Thyroid gland (tissue), 4 donors: ENCODE data around the gene FOXRED2.

Source experiments
- POLR2A ChIP-seq, 2 donors: fragments of 450-650 bp; IDR thresholded peaks; one replicate each; pipeline ENCODE4 v1.6.1; 2017; ENCODE audit warnings: antibody characterized with exemption in 2 of 2, mild to moderate bottlenecking in 2 of 2, moderate library complexity in 1 of 2
- TF ChIP-seq, protein P1 (sequence below), 6 experiments: fragments of 200-600 bp in 3 of 6; fragments of 450-650 bp in 3 of 6; sonication (generic) in 3 of 6; IDR thresholded peaks; one replicate each; pipeline ENCODE4 v1.5.1; 2016 to 2019; ENCODE audit warnings: antibody characterized with exemption in 6 of 6, mild to moderate bottlenecking in 2 of 6, inconsistent platforms in 1 of 6, moderate library complexity in 1 of 6

- TF ChIP-seq, protein P1, sequence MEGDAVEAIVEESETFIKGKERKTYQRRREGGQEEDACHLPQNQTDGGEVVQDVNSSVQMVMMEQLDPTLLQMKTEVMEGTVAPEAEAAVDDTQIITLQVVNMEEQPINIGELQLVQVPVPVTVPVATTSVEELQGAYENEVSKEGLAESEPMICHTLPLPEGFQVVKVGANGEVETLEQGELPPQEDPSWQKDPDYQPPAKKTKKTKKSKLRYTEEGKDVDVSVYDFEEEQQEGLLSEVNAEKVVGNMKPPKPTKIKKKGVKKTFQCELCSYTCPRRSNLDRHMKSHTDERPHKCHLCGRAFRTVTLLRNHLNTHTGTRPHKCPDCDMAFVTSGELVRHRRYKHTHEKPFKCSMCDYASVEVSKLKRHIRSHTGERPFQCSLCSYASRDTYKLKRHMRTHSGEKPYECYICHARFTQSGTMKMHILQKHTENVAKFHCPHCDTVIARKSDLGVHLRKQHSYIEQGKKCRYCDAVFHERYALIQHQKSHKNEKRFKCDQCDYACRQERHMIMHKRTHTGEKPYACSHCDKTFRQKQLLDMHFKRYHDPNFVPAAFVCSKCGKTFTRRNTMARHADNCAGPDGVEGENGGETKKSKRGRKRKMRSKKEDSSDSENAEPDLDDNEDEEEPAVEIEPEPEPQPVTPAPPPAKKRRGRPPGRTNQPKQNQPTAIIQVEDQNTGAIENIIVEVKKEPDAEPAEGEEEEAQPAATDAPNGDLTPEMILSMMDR (IDR thresholded peaks at IDR 0.05) = no peak
- TF ChIP-seq POLR2A (IDR thresholded peaks at IDR 0.05) = no peak
Measured at GRCh38 chr22:36472689-36473088, 34.2 kb downstream of the FOXRED2 start.
